Measurements from ENCODE around the gene VEZF1.

VEZF1 gene

GRCh38 chr17:57955183-57955931 is 32.7 kb downstream of the VEZF1 start, which contains the start of gene CUEDC1:
CUEDC1 (minus strand) TSS chr17:57955412; CDS start chr17:57885564, 69,848 bp downstream.
- no peak for TF ChIP-seq CTCF (IDR thresholded peaks at IDR 0.05; ENCODE audit: low read length, missing control alignments)
- peak; percentile 50 for DNase-seq (ENCODE audit: low read depth)
- H3K4me3 ChIP-seq (replicated peaks; ENCODE audit: low read depth, low read length): peak within 1 kb of the TSS; percentile 65

- no peak for TF ChIP-seq CTCF (IDR thresholded peaks at IDR 0.05; ENCODE audit: low read length, missing control alignments)
- peak; percentile 52 for DNase-seq (ENCODE audit: low read depth)
- H3K4me3 ChIP-seq (replicated peaks; ENCODE audit: low read depth, low read length): peak overlapping the region; percentile 58
Measured at GRCh38 chr17:57954397-57955182, 33.5 kb downstream of the VEZF1 start.

- DNase-seq (ENCODE audit: low read depth): no peak
- H3K4me3 ChIP-seq (replicated peaks; ENCODE audit: low read depth, low read length): peak overlapping the region; percentile 58
- no peak for TF ChIP-seq CTCF (IDR thresholded peaks at IDR 0.05; ENCODE audit: low read length, missing control alignments)
Measured at GRCh38 chr17:57953705-57954396, 34.2 kb downstream of the VEZF1 start.

- H3K4me3 ChIP-seq (replicated peaks; ENCODE audit: low read depth, low read length): no peak overlapping the region
- no peak for DNase-seq (ENCODE audit: low read depth)
Measured at GRCh38 chr17:57953219-57953618, 34.8 kb downstream of the VEZF1 start.

GRCh38 chr17:57949649-57950048 is 38.4 kb downstream of the VEZF1 start:
- no peak for DNase-seq (ENCODE audit: low read depth)
- TF ChIP-seq CTCF (IDR thresholded peaks at IDR 0.05; ENCODE audit: low read length, missing control alignments): no peak
- H3K4me3 ChIP-seq (replicated peaks; ENCODE audit: low read depth, low read length): no peak overlapping the region

More at GRCh38 chr17:57953219-57953618, 34.8 kb downstream of the VEZF1 start:
- TF ChIP-seq CTCF (IDR thresholded peaks at IDR 0.05; ENCODE audit: low read length, missing control alignments): no peak

- peak; percentile 84 for DNase-seq (ENCODE audit: low read depth)
- no peak overlapping the region for H3K4me3 ChIP-seq (replicated peaks; ENCODE audit: low read depth, low read length)
- TF ChIP-seq CTCF (IDR thresholded peaks at IDR 0.05; ENCODE audit: low read length, missing control alignments): no peak
Measured at GRCh38 chr17:57948555-57949420, 39.3 kb downstream of the VEZF1 start.
